HepG2 (cell line): ENCODE measurements around the gene CORO1A. TPM values are rescaled to one million over a fixed set of nuclear protein-coding genes. Genes with fewer than 3 reads are reported as not detected.

Experiments
- ATAC-seq: fragments of 200-7000 bp; cut with Tn5 transposase; 3 replicates; pipeline ENCODE4 v1.9.1; 2020; ENCODE audit warnings: mild to moderate bottlenecking, moderate library complexity
- BruUV-seq: library from RNA; stranded (reverse); fragments of 400-500 nt; replicated peaks from 2 replicates; lab custom pipeline; 2021; lab: Mats Ljungman, UMichigan
- CTCF ChIA-PET: fragments of 300-600 bp; formaldehyde crosslinking; extraction: SDS; loops from one replicate; lab custom pipeline; 2021; ENCODE audit warnings: low total read pairs, inconsistent platforms, low intra/inter-chr PET ratio; lab: Yijun Ruan, JAX
- POLR2A ChIA-PET: fragments of 350-600 bp; sonication (Branson Sonifier 250); formaldehyde crosslinking; loops from one replicate; lab custom pipeline; 2020; ENCODE audit warnings: antibody characterized with exemption, inconsistent platforms; lab: Yijun Ruan, JAX
- DNase-seq: peaks from one replicate; pipeline ENCODE4 v3.0.0-alpha.2; 2015; ENCODE audit warnings: low spot score
- FAIRE-seq: peaks from 3 replicates; lab custom pipeline; 2011; peaks lifted over from hg19 to GRCh38; lab: Jason Lieb, UNC
- H2AFZ ChIP-seq: one replicate; pipeline ENCODE4 v1.6.1; 2011; ENCODE audit warnings: low read length, inconsistent platforms
- H3K27ac ChIP-seq: fragments of 300-600 bp; 3 replicates; pipeline ENCODE4 v1.8.0; 2011; ENCODE audit warnings: mixed run types, mild to moderate bottlenecking, mixed read lengths, low read length, inconsistent platforms; ENCODE audit not compliant: insufficient read depth; ENCODE audit errors: extremely low read length
- H3K27me3 ChIP-seq, 2 experiments: fragments of 200-600 bp in 1 of 2; 2 replicates in 1 of 2; 3 replicates in 1 of 2; pipeline versions ENCODE4 v1.6.0 to v1.8.0; 2011; ENCODE audit warnings: low read length in 2 of 2, mild to moderate bottlenecking in 2 of 2, moderate library complexity in 2 of 2, inconsistent platforms in 1 of 2; ENCODE audit not compliant: insufficient read depth in 2 of 2, control insufficient read depth in 1 of 2
- H3K36me3 ChIP-seq, 2 experiments: fragments of 200-600 bp in 1 of 2; replicated peaks in 1 of 2; 2 replicates in 1 of 2; 3 replicates in 1 of 2; pipeline versions ENCODE4 v1.5.1 to v1.8.0; 2011; ENCODE audit warnings: low read length in 2 of 2, inconsistent platforms in 1 of 2; ENCODE audit not compliant: insufficient read depth in 2 of 2, control insufficient read depth in 1 of 2
- H3K4me1 ChIP-seq: 2 replicates; pipeline ENCODE4 v1.5.1; 2012; ENCODE audit warnings: low read length, inconsistent platforms; ENCODE audit not compliant: insufficient read depth
- H3K4me2 ChIP-seq: 2 replicates; pipeline ENCODE4 v1.6.0; 2011; ENCODE audit warnings: low read depth, low read length, inconsistent platforms
- H3K4me3 ChIP-seq, 3 experiments: fragments of 200-600 bp in 1 of 3; sonication (generic), shearing (Covaris generic) in 1 of 3; replicated peaks in 1 of 3; 2 replicates each; pipeline ENCODE4 v1.5.1; 2011 to 2016; ENCODE audit warnings: low read length in 3 of 3, inconsistent platforms in 2 of 3, low read depth in 2 of 3, mild to moderate bottlenecking in 2 of 3, control low read depth in 1 of 3, mixed read lengths in 1 of 3; ENCODE audit not compliant: insufficient read depth in 1 of 3
- H3K79me2 ChIP-seq: one replicate; pipeline ENCODE4 v1.6.1; 2011; ENCODE audit warnings: low read length, inconsistent platforms; ENCODE audit not compliant: insufficient read depth
- H3K9ac ChIP-seq: 2 replicates; pipeline ENCODE4 v1.6.0; 2011; ENCODE audit warnings: mild to moderate bottlenecking, low read depth, low read length, inconsistent platforms; ENCODE audit not compliant: insufficient read depth
- H3K9me3 ChIP-seq: 2 replicates; pipeline ENCODE4 v1.5.1; 2012; ENCODE audit warnings: mild to moderate bottlenecking, low read length
- H4K20me1 ChIP-seq: 2 replicates; pipeline ENCODE4 v1.6.0; 2011; ENCODE audit warnings: inconsistent platforms, mild to moderate bottlenecking, low read length, moderate library complexity; ENCODE audit not compliant: insufficient read depth
- ATF6 ChIP-seq: sonication (generic); formaldehyde crosslinking; conservative IDR thresholded peaks from 2 replicates; pipeline ENCODE4 v1.4.0; 2020; ENCODE audit warnings: missing genetic modification reagents
- KAT2B ChIP-seq: fragments of 150-350 bp; IDR thresholded peaks from 2 replicates; pipeline ENCODE4 v1.6.1; 2014; ENCODE audit warnings: low read depth, low read length, borderline replicate concordance
- SAP130 ChIP-seq: IDR thresholded peaks from 2 replicates; pipeline ENCODE4 v1.6.1; 2016; ENCODE audit warnings: low read depth
- SOX6 ChIP-seq, 2 experiments: fragments of 450-650 bp in 1 of 2; sonication (generic) in 1 of 2; formaldehyde crosslinking in 1 of 2; IDR thresholded peaks; 2 replicates each; pipeline versions ENCODE4 v1.4.0 to v1.6.1; 2017 to 2020; ENCODE audit warnings: antibody characterized with exemption in 1 of 2, mild to moderate bottlenecking in 1 of 2, missing genetic modification reagents in 1 of 2
- ZBTB3 ChIP-seq: sonication (generic); formaldehyde crosslinking; IDR thresholded peaks from 2 replicates; pipeline ENCODE4 v1.4.0; 2020; ENCODE audit warnings: low read depth, mild to moderate bottlenecking, moderate library complexity, missing genetic modification reagents, borderline replicate concordance
- ZBTB34 ChIP-seq: sonication (generic); formaldehyde crosslinking; IDR thresholded peaks from 2 replicates; pipeline ENCODE4 v1.8.0; 2022; ENCODE audit warnings: mild to moderate bottlenecking, missing genetic modification reagents
- ZNF430 ChIP-seq: sonication (generic); formaldehyde crosslinking; IDR thresholded peaks from 2 replicates; pipeline ENCODE4 v1.9.0; 2021; ENCODE audit warnings: mild to moderate bottlenecking, missing genetic modification reagents
- ZNF558 ChIP-seq: sonication (generic); formaldehyde crosslinking; IDR thresholded peaks from 2 replicates; pipeline ENCODE4 v1.9.0; 2022; ENCODE audit warnings: mild to moderate bottlenecking, missing genetic modification reagents, borderline replicate concordance
- ZNF567 ChIP-seq: sonication (generic); formaldehyde crosslinking; IDR thresholded peaks from 2 replicates; pipeline ENCODE4 v1.8.1; 2023; ENCODE audit warnings: mild to moderate bottlenecking, missing genetic modification reagents, borderline replicate concordance
- WGBS: methylation state at CpG from one replicate; pipeline ENCODE4 v1.1.6; 2017; ENCODE audit warnings: low lambda C conversion rate; 5-methylcytosine and 5-hydroxymethylcytosine counted together
- in situ Hi-C: cut with HindIII; loops from 2 replicates; pipeline ENCODE4 v1.10.0; 2017; ENCODE audit warnings: low pct_unique_long_range_greater_than_20kb; ENCODE audit not compliant: extremely low pct_ligation_motif_present
- intact Hi-C: fragments of 100-400 bp; cut with micrococcal nuclease; formaldehyde crosslinking; loops from one replicate; pipeline ENCODE4 v1.10.0; 2022; ENCODE audit not compliant: unreplicated experiment
- polyA plus RNA-seq, 8 experiments: library from polyadenylated mRNA; depleted of rRNA in 3 of 8; stranded (reverse) in 7 of 8; unstranded in 1 of 8; fragments of >200 nt; fragmentation: Illumina TruSeq in 4 of 8; extraction: Trizol in 4 of 8; gene quantifications; 2 replicates each; pipeline versions ENCODE4 v1.2.1 to v1.2.3, GENCODE V29; 2011 to 2016; ENCODE audit warnings: low read depth in 4 of 8, missing spikeins in 1 of 8, mixed read lengths in 1 of 8; ENCODE audit not compliant: insufficient read depth in 1 of 8
- total RNA-seq, 5 experiments: library from RNA; depleted of rRNA; stranded (reverse); fragments of >200 nt; fragmentation: Illumina TruSeq; extraction: Trizol; gene quantifications; 2 replicates each; pipeline ENCODE4 v1.2.3, GENCODE V29; 2016; ENCODE audit warnings: low read depth in 1 of 5

CORO1A gene
- total and polyA plus RNA-seq, 2 of the 13 experiments (the other 11 are each of a cell fraction or from before 2014, with no cell fraction given) = 6.5 to 12.9 TPM

GRCh38 chr16:30143347-30143702 is 40.1 kb upstream of the CORO1A start:
- FAIRE-seq = no peak
- no TSS peak for BruUV-seq
- Histone ChIP-seq H3K36me3 (no peaks in the 10 kb centered on the region), H3K27me3 (no peaks in the 10 kb centered on the region), H3K4me3 (no peak overlapping the region; a peak in 1 of 6 replicates), H3K9me3 (no peaks in the 10 kb centered on the region), H3K4me1 (peaks cover 61% of the 10 kb centered on the region), H3K27ac (no peak overlapping the region), H2AFZ (peak overlapping the region; percentile 75), H3K79me2 (no peaks in the 10 kb centered on the region), H3K4me2 (peak overlapping the region; percentile 51), H4K20me1 (no peaks in the 10 kb centered on the region), H3K9ac (no peak overlapping the region)
- TF ChIP-seq ZBTB3 (CRISPR knock-in tag) (0 out of 2 replicates have a peak, but pooled peaks have one; percentile 4), KAT2B (no peak), ATF6 (CRISPR knock-in tag) (no peak), ZNF430 (CRISPR knock-in tag) (0 out of 2 replicates have a peak, but pooled peaks have one; percentile 38), ZNF558 (no peak), ZBTB34 (no peak), SOX6 (IDR thresholded peaks at IDR 0.05) (no peak), SOX6 (CRISPR knock-in tag; IDR thresholded peaks at IDR 0.05) (peak; percentile 23; the same call in 1 of the 2 replicates), ZNF567 (0 out of 2 replicates have a peak, but pooled peaks have one; percentile 11), SAP130 (CRISPR knock-in tag) (peak; percentile 4; the same call in 1 of the 2 replicates)
- DNase-seq = no peak
- CTCF ChIA-PET = no interaction called here
- in situ Hi-C loops = no loop called here
- no peak for ATAC-seq
- POLR2A ChIA-PET = interaction anchor here (0.6 to 1.1 kb wide), 4 partner anchors 13 to 77 kb away, joined by 3 to 4 read pairs (median 3); partner anchors contain the start of gene CORO1A
- 32% methylated on average over 2 of the region's 2 CpGs for WGBS
- intact Hi-C loops = no loop called here
